Activated CD4-positive, alpha-beta memory T cell treated with anti-CD3 and anti-CD28 coated beads, Interleukin-2, amount 10 ng/mL, durations not matched to agents 7 days and 5 days (primary cell): Measurements from ENCODE around the gene G3BP2. TPM values are rescaled to one million over a fixed set of nuclear protein-coding genes. Genes with fewer than 3 reads are reported as not detected.
A peak's percentile ranks its signal among the peaks of the same experiment; 100 is the strongest.

ENCODE experiments used
- CTCF ChIA-PET: fragments of 350-600 bp; sonication (Branson Sonifier 250); formaldehyde crosslinking; loops from one replicate; lab custom pipeline; 2021; ENCODE audit warnings: antibody characterized with exemption, inconsistent platforms; lab: Charles Lee
- POLR2A ChIA-PET: fragments of 350-600 bp; sonication (Branson Sonifier 250); formaldehyde crosslinking; loops from one replicate; lab custom pipeline; 2021; ENCODE audit warnings: antibody characterized with exemption; lab: Charles Lee
- DNase-seq: peaks from one replicate; pipeline ENCODE4 v3.0.0-alpha.2; 2020
- H3K27ac Mint-ChIP-seq: one replicate; pipeline ENCODE4 v1.8.0; 2021; ENCODE audit warnings: mild to moderate bottlenecking, mixed read lengths
- H3K27me3 Mint-ChIP-seq: one replicate; pipeline ENCODE4 v1.8.0; 2021; ENCODE audit warnings: mixed read lengths
- H3K36me3 Mint-ChIP-seq: one replicate; pipeline ENCODE4 v1.8.0; 2021; ENCODE audit warnings: low read depth, mixed read lengths
- H3K4me1 Mint-ChIP-seq: one replicate; pipeline ENCODE4 v1.8.0; 2021; ENCODE audit warnings: mixed read lengths
- H3K4me3 Mint-ChIP-seq: one replicate; pipeline ENCODE4 v1.8.0; 2021; ENCODE audit warnings: mild to moderate bottlenecking, mixed read lengths
- H3K9me3 Mint-ChIP-seq: one replicate; pipeline ENCODE4 v1.8.0; 2021; ENCODE audit warnings: mixed read lengths
- total RNA-seq, 2 experiments: library from RNA; stranded (reverse); gene quantifications; one replicate each; pipeline ENCODE4 v1.2.3, GENCODE V29; 2021

The G3BP2 gene
- total RNA-seq, 2 experiments from 2014 or later: 185 to 187 TPM

GRCh38 chr4:75662626-75663025, 10.6 kb downstream of the G3BP2 start:
- ChIA-PET CTCF (no interaction called here), POLR2A (interaction anchor here (0.9 kb wide), 1 partner anchor 10 kb away, joined by 5 read pairs; the partner anchor contains the start of gene G3BP2)
- Mint-ChIP-seq H3K4me1 (peaks cover 74% of the 10 kb centered on the region), H3K27ac (no peak overlapping the region), H3K27me3 (no peaks in the 10 kb centered on the region), H3K36me3 (peaks cover 67% of the 10 kb centered on the region), H3K9me3 (no peaks in the 10 kb centered on the region), H3K4me3 (no peak overlapping the region)
- no peak for DNase-seq

- Mint-ChIP-seq H3K4me1 (peaks cover 75% of the 10 kb centered on the region), H3K4me3 (no peak overlapping the region), H3K9me3 (no peaks in the 10 kb centered on the region), H3K27ac (no peak overlapping the region), H3K36me3 (peaks cover 69% of the 10 kb centered on the region), H3K27me3 (no peaks in the 10 kb centered on the region)
- no peak for DNase-seq
- ChIA-PET POLR2A (interaction anchor here (1.1 to 10.4 kb wide), 2 partner anchors 11 to 21 kb away, joined by 3 to 278 read pairs; partner anchors contain the start of gene G3BP2), CTCF (interaction anchor here (0.9 to 2.2 kb wide), 2 partner anchors 64 to 188 kb away, joined by 3 to 12 read pairs; partner anchors contain the start of gene USO1)
These were observed 12.7 kb downstream of the G3BP2 start for GRCh38 chr4:75660491-75660890.

GRCh38 chr4:75659512-75660031, 13.6 kb downstream of the G3BP2 start:
- no peak for DNase-seq
- H3K36me3 Mint-ChIP-seq: peaks cover 73% of the 10 kb centered on the region
- POLR2A ChIA-PET: interaction anchor here (1.1 to 10.4 kb wide), 4 partner anchors 12 to 145 kb away, joined by 3 to 278 read pairs (median 6); partner anchors contain the start of genes G3BP2 and USO1
- peaks cover 77% of the 10 kb centered on the region for H3K4me1 Mint-ChIP-seq
- no peaks in the 10 kb centered on the region for H3K9me3 Mint-ChIP-seq
- CTCF ChIA-PET: interaction anchor here (0.9 to 2.2 kb wide), 3 partner anchors 14 to 188 kb away, joined by 3 to 12 read pairs (median 3); partner anchors contain the start of genes G3BP2 and USO1
- H3K27me3 Mint-ChIP-seq: no peaks in the 10 kb centered on the region
- no peak overlapping the region for H3K4me3 Mint-ChIP-seq
- peak overlapping the region; percentile 34 for H3K27ac Mint-ChIP-seq

- Mint-ChIP-seq H3K27ac (peak overlapping the region; percentile 38), H3K36me3 (peaks cover 79% of the 10 kb centered on the region), H3K4me1 (peaks cover 83% of the 10 kb centered on the region), H3K27me3 (no peaks in the 10 kb centered on the region), H3K9me3 (no peaks in the 10 kb centered on the region), H3K4me3 (no peak overlapping the region)
- DNase-seq: no peak
- ChIA-PET CTCF (interaction anchor here (0.6 to 2.2 kb wide), 4 partner anchors 12 to 65 kb away, joined by 3 to 12 read pairs (median 4); partner anchors contain the start of genes G3BP2 and USO1), POLR2A (interaction anchor here (1.2 to 10.4 kb wide), 3 partner anchors 12 to 144 kb away, joined by 3 to 278 read pairs (median 10); partner anchors contain the start of genes G3BP2 and USO1)
These were observed 14.3 kb downstream of the G3BP2 start for GRCh38 chr4:75658876-75659275.

- H3K4me1 Mint-ChIP-seq: peaks cover 81% of the 10 kb centered on the region
- ChIA-PET POLR2A (interaction anchor here (0.6 to 10.4 kb wide), 15 partner anchors 8 to 493 kb away, joined by 3 to 278 read pairs (median 5); partner anchors contain the start of genes G3BP2, NUP54, ODAPH and RCHY1), CTCF (interaction anchor here (0.7 to 6.3 kb wide), 11 partner anchors 9 to 192 kb away, joined by 3 to 72 read pairs (median 4); partner anchors contain the start of genes G3BP2 and USO1)
- DNase-seq: no peak
- peak overlapping the region; percentile 35 for H3K4me3 Mint-ChIP-seq
- no peaks in the 10 kb centered on the region for H3K9me3 Mint-ChIP-seq
- H3K36me3 Mint-ChIP-seq: peaks cover 73% of the 10 kb centered on the region
- H3K27me3 Mint-ChIP-seq: no peaks in the 10 kb centered on the region
- H3K27ac Mint-ChIP-seq: peak overlapping the region; percentile 90
These were observed 17.6 kb downstream of the G3BP2 start for GRCh38 chr4:75655562-75655961.

GRCh38 chr4:75654905-75655304, 18.3 kb downstream of the G3BP2 start:
- Mint-ChIP-seq H3K4me1 (peaks cover 80% of the 10 kb centered on the region), H3K27ac (peak overlapping the region; percentile 90), H3K4me3 (peak overlapping the region; percentile 36), H3K36me3 (peaks cover 73% of the 10 kb centered on the region), H3K9me3 (no peaks in the 10 kb centered on the region), H3K27me3 (no peaks in the 10 kb centered on the region)
- DNase-seq: no peak
- ChIA-PET CTCF (interaction anchor here (0.7 to 6.3 kb wide), 12 partner anchors 8 to 193 kb away, joined by 3 to 72 read pairs (median 4); partner anchors contain the start of genes G3BP2 and USO1), POLR2A (interaction anchor here (0.6 to 10.4 kb wide), 20 partner anchors 9 to 493 kb away, joined by 3 to 278 read pairs (median 4); partner anchors contain the start of genes CDKL2, G3BP2, NUP54 and ODAPH)

- POLR2A ChIA-PET: interaction anchor here (0.7 to 10.4 kb wide), 13 partner anchors 10 to 404 kb away, joined by 3 to 278 read pairs (median 5); partner anchors contain the start of genes CDKL2, G3BP2, RCHY1 and THAP6
- peaks cover 71% of the 10 kb centered on the region for H3K4me1 Mint-ChIP-seq
These were observed 19.2 kb downstream of the G3BP2 start for GRCh38 chr4:75653845-75654503.

GRCh38 chr4:75644095-75644494, 29.1 kb downstream of the G3BP2 start:
- peaks cover 78% of the 10 kb centered on the region for H3K36me3 Mint-ChIP-seq
- H3K27ac Mint-ChIP-seq: no peak overlapping the region
- no peak overlapping the region for H3K4me3 Mint-ChIP-seq
- peaks cover 15% of the 10 kb centered on the region for H3K4me1 Mint-ChIP-seq
- CTCF ChIA-PET: no interaction called here
- POLR2A ChIA-PET: interaction anchor here (1.5 kb wide), 1 partner anchor 10 kb away, joined by 11 read pairs; no protein-coding TSS in a partner anchor
- no peaks in the 10 kb centered on the region for H3K9me3 Mint-ChIP-seq
- H3K27me3 Mint-ChIP-seq: no peaks in the 10 kb centered on the region
- no peak for DNase-seq

More at GRCh38 chr4:75653845-75654503, 19.2 kb downstream of the G3BP2 start:
- DNase-seq: no peak
- H3K9me3 Mint-ChIP-seq: no peaks in the 10 kb centered on the region
- H3K4me3 Mint-ChIP-seq: peak overlapping the region; percentile 43
- no peaks in the 10 kb centered on the region for H3K27me3 Mint-ChIP-seq
- H3K27ac Mint-ChIP-seq: peak overlapping the region; percentile 90
- peaks cover 68% of the 10 kb centered on the region for H3K36me3 Mint-ChIP-seq
- CTCF ChIA-PET: interaction anchor here (0.8 to 6.3 kb wide), 9 partner anchors 11 to 194 kb away, joined by 3 to 72 read pairs (median 5); partner anchors contain the start of genes G3BP2 and USO1

- CTCF ChIA-PET: no interaction called here
- peaks cover 15% of the 10 kb centered on the region for H3K4me1 Mint-ChIP-seq
- no peaks in the 10 kb centered on the region for H3K27me3 Mint-ChIP-seq
- POLR2A ChIA-PET: interaction anchor here (1.5 kb wide), 1 partner anchor 10 kb away, joined by 11 read pairs; no protein-coding TSS in a partner anchor
- peaks cover 77% of the 10 kb centered on the region for H3K36me3 Mint-ChIP-seq
- DNase-seq: no peak
- H3K4me3 Mint-ChIP-seq: no peak overlapping the region
- H3K27ac Mint-ChIP-seq: no peak overlapping the region
- H3K9me3 Mint-ChIP-seq: no peaks in the 10 kb centered on the region
These were observed 29.6 kb downstream of the G3BP2 start for GRCh38 chr4:75643651-75644050.

- DNase-seq: no peak
- no peaks in the 10 kb centered on the region for H3K27me3 Mint-ChIP-seq
- H3K9me3 Mint-ChIP-seq: no peaks in the 10 kb centered on the region
- H3K4me3 Mint-ChIP-seq: no peak overlapping the region
- POLR2A ChIA-PET: interaction anchor here (0.6 to 2.8 kb wide), 6 partner anchors 9 to 85 kb away, joined by 3 to 11 read pairs (median 3); partner anchors contain the start of genes CDKL2 and USO1
- CTCF ChIA-PET: no interaction called here
- peaks cover 37% of the 10 kb centered on the region for H3K36me3 Mint-ChIP-seq
- no peak overlapping the region for H3K27ac Mint-ChIP-seq
- peaks cover 8% of the 10 kb centered on the region for H3K4me1 Mint-ChIP-seq
These were observed 34.0 kb downstream of the G3BP2 start for GRCh38 chr4:75639124-75639695.

- peaks cover 2% of the 10 kb centered on the region for H3K4me1 Mint-ChIP-seq
- peaks cover 27% of the 10 kb centered on the region for H3K36me3 Mint-ChIP-seq
- H3K27me3 Mint-ChIP-seq: no peaks in the 10 kb centered on the region
- POLR2A ChIA-PET: interaction anchor here (0.6 to 2.8 kb wide), 4 partner anchors 9 to 87 kb away, joined by 3 to 11 read pairs (median 4); no protein-coding TSS in a partner anchor
- H3K27ac Mint-ChIP-seq: no peak overlapping the region
- no peaks in the 10 kb centered on the region for H3K9me3 Mint-ChIP-seq
- no peak overlapping the region for H3K4me3 Mint-ChIP-seq
- CTCF ChIA-PET: no interaction called here
- no peak for DNase-seq
These were observed 35.4 kb downstream of the G3BP2 start for GRCh38 chr4:75637827-75638226.

- ChIA-PET POLR2A (interaction anchor here (1.0 to 2.8 kb wide), 3 partner anchors 10 to 88 kb away, joined by 3 to 11 read pairs (median 6); no protein-coding TSS in a partner anchor), CTCF (no interaction called here)
- no peak for DNase-seq
- Mint-ChIP-seq H3K27ac (no peak overlapping the region), H3K27me3 (no peaks in the 10 kb centered on the region), H3K4me3 (no peak overlapping the region), H3K36me3 (peaks cover 24% of the 10 kb centered on the region), H3K4me1 (peaks cover 2% of the 10 kb centered on the region), H3K9me3 (no peaks in the 10 kb centered on the region)
These were observed 36.0 kb downstream of the G3BP2 start for GRCh38 chr4:75637176-75637575.
